GM12878 (cell line): Measurements from ENCODE around the gene CYP4X1. TPM values are rescaled to one million over a fixed set of nuclear protein-coding genes. Genes with fewer than 3 reads are reported as not detected.

Experiments
- ATAC-seq: fragments of 200-7000 bp; cut with Tn5 transposase; 3 replicates; pipeline ENCODE4 v1.9.1; 2020; ENCODE audit warnings: mild to moderate bottlenecking, moderate library complexity
- BruUV-seq: library from RNA; stranded (reverse); fragments of 400-500 nt; replicated peaks from 2 replicates; lab custom pipeline; 2021; lab: Mats Ljungman, UMichigan
- CTCF ChIA-PET: fragments of 300-600 bp; sonication (Branson Sonifier 250); formaldehyde crosslinking; extraction: SDS; loops from one replicate; lab custom pipeline; 2021; ENCODE audit warnings: inconsistent platforms; lab: Yijun Ruan, JAX
- POLR2A ChIA-PET: fragments of 350-600 bp; formaldehyde crosslinking; extraction: SDS; loops from one replicate; lab custom pipeline; 2021; ENCODE audit warnings: inconsistent platforms; lab: Charles Lee
- RAD21 ChIA-PET: fragments of 300-600 bp; sonication (Branson Sonifier 250); formaldehyde crosslinking; loops from one replicate; lab custom pipeline; 2023; ENCODE audit warnings: antibody characterized with exemption; ENCODE audit not compliant: unreplicated experiment; lab: Charles Lee
- SMC1A ChIA-PET: fragments of 300-600 bp; sonication (Branson Sonifier 250); formaldehyde crosslinking; loops from one replicate; lab custom pipeline; 2023; ENCODE audit not compliant: unreplicated experiment, uncharacterized antibody; lab: Charles Lee
- DNase-seq: peaks from one replicate; pipeline ENCODE4 v3.0.0-alpha.2; 2011; ENCODE audit warnings: low read depth, low spot score
- FAIRE-seq: peaks from 3 replicates; lab custom pipeline; 2011; peaks lifted over from hg19 to GRCh38; lab: Jason Lieb, UNC
- H2AFZ ChIP-seq: 2 replicates; pipeline ENCODE4 v1.6.0; 2011; ENCODE audit warnings: low read depth, low read length, control low read depth; ENCODE audit not compliant: control insufficient read depth
- H3K27ac ChIP-seq: 2 replicates; pipeline ENCODE4 v1.5.1; 2011; ENCODE audit warnings: control low read depth; ENCODE audit not compliant: control insufficient read depth, insufficient read depth
- H3K27me3 ChIP-seq, 2 experiments: replicated peaks in 1 of 2; 2 replicates each; pipeline versions ENCODE4 v1.6.0 to v1.6.1; 2011; ENCODE audit warnings: low read length in 1 of 2; ENCODE audit not compliant: control insufficient read depth in 2 of 2, insufficient read depth in 2 of 2
- H3K36me3 ChIP-seq, 2 experiments: 2 replicates each; pipeline ENCODE4 v1.5.1; 2011; ENCODE audit warnings: low read length in 1 of 2; ENCODE audit not compliant: control insufficient read depth in 2 of 2, insufficient read depth in 2 of 2
- H3K4me1 ChIP-seq: 2 replicates; pipeline ENCODE4 v1.6.1; 2011; ENCODE audit warnings: mild to moderate bottlenecking, low read length, moderate library complexity, mixed read lengths; ENCODE audit not compliant: control insufficient read depth, insufficient read depth
- H3K4me2 ChIP-seq: 2 replicates; pipeline ENCODE4 v1.6.0; 2011; ENCODE audit warnings: control low read depth; ENCODE audit not compliant: control insufficient read depth, insufficient read depth
- H3K4me3 ChIP-seq: fragments of 200-600 bp; sonication (generic); 2 replicates; pipeline ENCODE4 v1.5.1; 2016
- H3K79me2 ChIP-seq: 2 replicates; pipeline ENCODE4 v1.6.0; 2011; ENCODE audit warnings: low read length; ENCODE audit not compliant: control insufficient read depth, insufficient read depth
- H3K9ac ChIP-seq: 2 replicates; pipeline ENCODE4 v1.8.0; 2011; ENCODE audit warnings: low read length, control low read depth, mixed read lengths; ENCODE audit not compliant: control insufficient read depth, insufficient read depth
- H3K9me3 ChIP-seq: replicated peaks from 3 replicates; pipeline ENCODE4 v1.5.1; 2011; ENCODE audit warnings: mild to moderate bottlenecking, low read length; ENCODE audit not compliant: control insufficient read depth, insufficient read depth
- H4K20me1 ChIP-seq: 2 replicates; pipeline ENCODE4 v1.6.0; 2011; ENCODE audit not compliant: control insufficient read depth, insufficient read depth
- BHLHE40 ChIP-seq, 2 experiments: fragments of 450-650 bp in 1 of 2; IDR thresholded peaks; 2 replicates each; pipeline ENCODE4 v1.6.1; 2011 to 2017; ENCODE audit warnings: low read depth in 2 of 2, borderline replicate concordance in 1 of 2, improper control_type of control experiment in 1 of 2, low read length in 1 of 2, mild to moderate bottlenecking in 1 of 2
- CREM ChIP-seq: IDR thresholded peaks from 2 replicates; pipeline ENCODE4 v1.6.1; 2014; ENCODE audit warnings: antibody characterized with exemption, low read depth
- EED ChIP-seq: sonication (generic); IDR thresholded peaks from 2 replicates; pipeline ENCODE4 v1.6.1; 2016; ENCODE audit warnings: antibody characterized with exemption, low read depth
- ESRRA ChIP-seq: IDR thresholded peaks from 2 replicates; pipeline ENCODE4 v1.6.1; 2012; ENCODE audit warnings: mild to moderate bottlenecking, low read length, improper control_type of control experiment
- EZH2 ChIP-seq: IDR thresholded peaks from 2 replicates; pipeline ENCODE4 v1.6.1; 2012; ENCODE audit warnings: low read depth, mild to moderate bottlenecking, control low read depth, inconsistent platforms, low read length, borderline replicate concordance; ENCODE audit not compliant: control insufficient read depth
- HCFC1 ChIP-seq: fragments of 150-350 bp; IDR thresholded peaks from 2 replicates; pipeline ENCODE4 v1.6.1; 2014; ENCODE audit warnings: low read length
- KDM1A ChIP-seq: fragments of 200-600 bp; sonication (generic); IDR thresholded peaks from 2 replicates; pipeline ENCODE4 v1.6.1; 2016; ENCODE audit warnings: borderline replicate concordance
- KLF5 ChIP-seq: fragments of 450-650 bp; IDR thresholded peaks from 2 replicates; pipeline ENCODE4 v1.6.1; 2014; ENCODE audit warnings: mild to moderate bottlenecking; ENCODE audit not compliant: partially characterized antibody
- NBN ChIP-seq: fragments of 450-650 bp; IDR thresholded peaks from 2 replicates; pipeline ENCODE4 v1.6.1; 2016
- NFYB ChIP-seq: IDR thresholded peaks from 2 replicates; pipeline ENCODE4 v1.6.1; 2011; ENCODE audit warnings: low read depth, mild to moderate bottlenecking, low read length, improper control_type of control experiment, moderate library complexity; ENCODE audit not compliant: insufficient read depth
- SMARCA5 ChIP-seq: fragments of 450-650 bp; IDR thresholded peaks from 2 replicates; pipeline ENCODE4 v1.6.1; 2017; ENCODE audit warnings: mild to moderate bottlenecking
- STAT3 ChIP-seq: IDR thresholded peaks from 2 replicates; pipeline ENCODE4 v1.6.1; 2011; ENCODE audit warnings: low read depth, low read length, improper control_type of control experiment
- WRNIP1 ChIP-seq: IDR thresholded peaks from 2 replicates; pipeline ENCODE4 v1.6.1; 2011; ENCODE audit warnings: low read depth, low read length, improper control_type of control experiment, borderline replicate concordance
- ZBTB11 ChIP-seq: fragments of 450-650 bp; formaldehyde crosslinking; IDR thresholded peaks from 2 replicates; pipeline ENCODE4 v1.5.0; 2022; ENCODE audit warnings: mild to moderate bottlenecking, missing genetic modification characterization
- ZNF217 ChIP-seq: fragments of 450-650 bp; IDR thresholded peaks from 2 replicates; pipeline ENCODE4 v1.6.1; 2017; ENCODE audit warnings: antibody characterized with exemption, mild to moderate bottlenecking
- WGBS: methylation state at CpG from one replicate; pipeline ENCODE4 v1.1.6; 2016; ENCODE audit warnings: low lambda C conversion rate; ENCODE audit not compliant: insufficient replicate concordance, insufficient coverage; ENCODE audit errors: missing lambda C conversion rate; 5-methylcytosine and 5-hydroxymethylcytosine counted together
- in situ Hi-C: fragments of 300-500 bp; cut with MboI; formaldehyde crosslinking; loops from 9 replicates; pipeline ENCODE4 v1.14.3; 2018; ENCODE audit warnings: mixed read lengths
- intact Hi-C: fragments of 100-400 bp; cut with micrococcal nuclease; formaldehyde crosslinking; loops from one replicate; pipeline ENCODE4 v1.14.2; 2022; ENCODE audit not compliant: unreplicated experiment
- polyA plus RNA-seq, 11 experiments: library from polyadenylated mRNA; depleted of rRNA in 4 of 11; unstranded in 6 of 11; stranded (reverse) in 5 of 11; fragments of >200 nt; fragmentation: Nextera tagmentation in 4 of 11; fragmentation: Illumina TruSeq in 1 of 11; extraction: Ambion mirVana in 4 of 11; extraction: Trizol in 1 of 11; gene quantifications; 1 replicate in 1 of 11; 2 replicates in 10 of 11; pipeline versions ENCODE4 v1.2.1 to v1.2.3, GENCODE V29; 2011 to 2016; ENCODE audit warnings: inconsistent platforms in 2 of 11, missing spikeins in 2 of 11, low read depth in 1 of 11
- total RNA-seq, 4 experiments: library from RNA; depleted of rRNA in 3 of 4; stranded (reverse); fragments of >200 nt in 3 of 4; fragmentation: Illumina TruSeq in 1 of 4; extraction: Trizol in 1 of 4; gene quantifications; 2 replicates each; pipeline versions ENCODE4 v1.2.1 to v1.2.3, GENCODE V29; 2013 to 2021
- TF ChIP-seq, protein P1 (sequence below): fragments of 450-650 bp; formaldehyde crosslinking; IDR thresholded peaks from 2 replicates; pipeline ENCODE4 v1.4.0; 2020; ENCODE audit warnings: mild to moderate bottlenecking, moderate library complexity

Gene CYP4X1
- total and polyA plus RNA-seq, 10 of the 15 experiments (the other 5 are each of a cell fraction or from before 2014, with no cell fraction given), result 0.03 to 0.04 (median 0.03) TPM; not detected in 7

- TF ChIP-seq, protein P1, sequence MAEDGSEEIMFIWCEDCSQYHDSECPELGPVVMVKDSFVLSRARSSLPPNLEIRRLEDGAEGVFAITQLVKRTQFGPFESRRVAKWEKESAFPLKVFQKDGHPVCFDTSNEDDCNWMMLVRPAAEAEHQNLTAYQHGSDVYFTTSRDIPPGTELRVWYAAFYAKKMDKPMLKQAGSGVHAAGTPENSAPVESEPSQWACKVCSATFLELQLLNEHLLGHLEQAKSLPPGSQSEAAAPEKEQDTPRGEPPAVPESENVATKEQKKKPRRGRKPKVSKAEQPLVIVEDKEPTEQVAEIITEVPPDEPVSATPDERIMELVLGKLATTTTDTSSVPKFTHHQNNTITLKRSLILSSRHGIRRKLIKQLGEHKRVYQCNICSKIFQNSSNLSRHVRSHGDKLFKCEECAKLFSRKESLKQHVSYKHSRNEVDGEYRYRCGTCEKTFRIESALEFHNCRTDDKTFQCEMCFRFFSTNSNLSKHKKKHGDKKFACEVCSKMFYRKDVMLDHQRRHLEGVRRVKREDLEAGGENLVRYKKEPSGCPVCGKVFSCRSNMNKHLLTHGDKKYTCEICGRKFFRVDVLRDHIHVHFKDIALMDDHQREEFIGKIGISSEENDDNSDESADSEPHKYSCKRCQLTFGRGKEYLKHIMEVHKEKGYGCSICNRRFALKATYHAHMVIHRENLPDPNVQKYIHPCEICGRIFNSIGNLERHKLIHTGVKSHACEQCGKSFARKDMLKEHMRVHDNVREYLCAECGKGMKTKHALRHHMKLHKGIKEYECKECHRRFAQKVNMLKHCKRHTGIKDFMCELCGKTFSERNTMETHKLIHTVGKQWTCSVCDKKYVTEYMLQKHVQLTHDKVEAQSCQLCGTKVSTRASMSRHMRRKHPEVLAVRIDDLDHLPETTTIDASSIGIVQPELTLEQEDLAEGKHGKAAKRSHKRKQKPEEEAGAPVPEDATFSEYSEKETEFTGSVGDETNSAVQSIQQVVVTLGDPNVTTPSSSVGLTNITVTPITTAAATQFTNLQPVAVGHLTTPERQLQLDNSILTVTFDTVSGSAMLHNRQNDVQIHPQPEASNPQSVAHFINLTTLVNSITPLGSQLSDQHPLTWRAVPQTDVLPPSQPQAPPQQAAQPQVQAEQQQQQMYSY (CRISPR knock-in tag), result no peak
- TF ChIP-seq BHLHE40 (IDR thresholded peaks at IDR 0.05; ENCODE audit: borderline replicate concordance in 1 of 2, low read depth in 2 of 2, low read length in 1 of 2) (no peak), EZH2 (no peak), WRNIP1 (no peak), KDM1A (no peak)
These were observed 2.4 kb upstream of the CYP4X1 start (continued) for GRCh38 chr1:47021070-47021469.

- Histone ChIP-seq H3K4me1 (no peaks in the 10 kb centered on the region), H3K4me3 (no peak overlapping the region), H3K27ac (no peak overlapping the region), H3K36me3 (no peaks in the 10 kb centered on the region), H3K9me3 (no peaks in the 10 kb centered on the region), H2AFZ (no peak overlapping the region), H4K20me1 (no peaks in the 10 kb centered on the region; the same call in 1 of the 2 replicates), H3K27me3 (no peaks in the 10 kb centered on the region; a peak in 1 of 4 replicates), H3K9ac (no peak overlapping the region), H3K4me2 (no peak overlapping the region), H3K79me2 (no peaks in the 10 kb centered on the region)
- no peak for TF ChIP-seq HCFC1
- TF ChIP-seq STAT3, result no peak
- no peak for TF ChIP-seq EED
- no peak for TF ChIP-seq CREM
- no peak for TF ChIP-seq NBN
- TF ChIP-seq ZBTB11 (CRISPR knock-in tag), result no peak
- no peak for TF ChIP-seq ZNF217
- no peak for TF ChIP-seq SMARCA5
- no peak for TF ChIP-seq KLF5
- no peak for TF ChIP-seq NFYB
- no peak for TF ChIP-seq ESRRA
- intact Hi-C loops, result no loop called here
- ATAC-seq (no peak), DNase-seq (no peak), FAIRE-seq (no peak)
- in situ Hi-C loops, result no loop called here
- RAD21 ChIA-PET, result no interaction called here
- CTCF ChIA-PET, result no interaction called here
- no TSS peak for BruUV-seq
- WGBS, result 18% methylated on average over 8 of the region's 8 CpGs
- SMC1A ChIA-PET, result no interaction called here
- POLR2A ChIA-PET, result no interaction called here
These were observed 802 bp downstream of the CYP4X1 start for GRCh38 chr1:47024141-47024801.
